HEK293T (cell line): ENCODE results near the gene RBP3.

ENCODE experiments used
- ARNT ChIP-seq: fragments of 450-650 bp; IDR thresholded peaks from 2 replicates; pipeline ENCODE4 v1.6.1; 2017; ENCODE audit warnings: mild to moderate bottlenecking
- BHLHE40 ChIP-seq: fragments of 450-650 bp; IDR thresholded peaks from 2 replicates; pipeline ENCODE4 v1.6.1; 2016; ENCODE audit warnings: mild to moderate bottlenecking, moderate library complexity, borderline replicate concordance
- FOXA1 ChIP-seq: fragments of 450-650 bp; IDR thresholded peaks from 2 replicates; pipeline ENCODE4 v1.6.1; 2016; ENCODE audit warnings: mild to moderate bottlenecking
- L3MBTL2 ChIP-seq: fragments of 450-650 bp; conservative IDR thresholded peaks from 2 replicates; pipeline ENCODE4 v1.6.1; 2016; ENCODE audit warnings: mild to moderate bottlenecking
- SUZ12 ChIP-seq: fragments of 450-650 bp; IDR thresholded peaks from 2 replicates; pipeline ENCODE4 v1.6.1; 2016; ENCODE audit warnings: mild to moderate bottlenecking

DNA sequence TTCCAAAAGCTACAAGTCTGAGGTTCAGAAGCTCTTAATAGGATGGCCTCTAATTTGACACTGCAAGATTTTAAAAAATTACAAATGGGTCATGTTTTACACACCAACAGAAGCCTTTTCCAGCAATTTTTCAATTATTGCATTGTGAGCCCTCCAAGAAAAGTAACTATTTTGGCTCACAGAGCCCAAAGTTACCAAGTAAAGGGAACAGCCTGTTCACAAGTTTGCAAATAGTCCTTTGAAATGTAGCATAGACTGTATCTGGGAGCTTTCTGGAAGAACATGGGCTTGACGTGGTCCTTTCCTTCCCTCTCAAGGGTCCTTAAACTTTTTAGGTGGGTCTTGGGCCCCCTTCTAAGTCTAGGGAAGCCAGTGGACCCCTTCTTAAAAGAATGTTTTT lies 49.4 kb upstream of the RBP3 start:
- TF ChIP-seq L3MBTL2 (no peak), ARNT (no peak), FOXA1 (no peak), BHLHE40 (no peak), SUZ12 (no peak)
